H1 (cell line): Measurements from ENCODE around the gene TRIM23. TPM values are rescaled to one million over a fixed set of nuclear protein-coding genes. Genes with fewer than 3 reads are reported as not detected.

Experiments
- CTCF ChIA-PET: fragments of 300-600 bp; sonication (Branson Sonifier 250); formaldehyde crosslinking; loops from one replicate; lab custom pipeline; 2021; ENCODE audit not compliant: partially characterized antibody; lab: Charles Lee
- POLR2A ChIA-PET: fragments of 300-600 bp; sonication (Branson Sonifier 250); formaldehyde crosslinking; loops from one replicate; lab custom pipeline; 2021; ENCODE audit warnings: inconsistent platforms; ENCODE audit not compliant: partially characterized antibody; lab: Charles Lee
- DNase-seq, 2 experiments: peaks; one replicate each; pipeline versions ENCODE4 v3.0.0 to v3.0.0-alpha.2; 2010 to 2022; ENCODE audit warnings: low spot score in 2 of 2, low read depth in 1 of 2, mixed read lengths in 1 of 2
- FAIRE-seq: peaks from 2 replicates; lab custom pipeline; 2011; peaks lifted over from hg19 to GRCh38; lab: Jason Lieb, UNC
- H2AFZ ChIP-seq: 2 replicates; pipeline ENCODE4 v1.8.1; 2012; ENCODE audit warnings: low read length, inconsistent platforms
- H2AK5ac ChIP-seq: 2 replicates; pipeline ENCODE4 v1.6.1; 2013; ENCODE audit warnings: low read depth, low read length
- H2BK120ac ChIP-seq: replicated peaks from 2 replicates; pipeline ENCODE3; 2013; ENCODE audit warnings: low read depth, low read length, inconsistent platforms
- H2BK12ac ChIP-seq: 2 replicates; pipeline ENCODE4 v1.6.1; 2013; ENCODE audit warnings: low read depth, low read length
- H2BK15ac ChIP-seq: 2 replicates; pipeline ENCODE4 v1.6.1; 2013; ENCODE audit warnings: low read length
- H2BK20ac ChIP-seq: 2 replicates; pipeline ENCODE4 v1.6.1; 2013; ENCODE audit warnings: low read length
- H2BK5ac ChIP-seq: 2 replicates; pipeline ENCODE4 v1.6.1; 2013; ENCODE audit warnings: low read depth, low read length
- H3K14ac ChIP-seq: 2 replicates; pipeline ENCODE4 v1.6.1; 2013; ENCODE audit warnings: inconsistent platforms; ENCODE audit not compliant: insufficient read length
- H3K18ac ChIP-seq: 2 replicates; pipeline ENCODE4 v1.6.1; 2013; ENCODE audit warnings: low read length; ENCODE audit errors: extremely low read depth
- H3K23ac ChIP-seq: 2 replicates; pipeline ENCODE4 v1.6.1; 2013; ENCODE audit warnings: inconsistent platforms; ENCODE audit not compliant: insufficient read length
- H3K23me2 ChIP-seq: 2 replicates; pipeline ENCODE4 v1.6.1; 2013; ENCODE audit warnings: low read depth, low read length
- H3K27ac ChIP-seq: 2 replicates; pipeline ENCODE4 v1.6.1; 2011; ENCODE audit warnings: low read depth, low read length, inconsistent platforms
- H3K27me3 ChIP-seq, 4 experiments: replicated peaks in 1 of 4; 1 replicate in 1 of 4; 2 replicates in 3 of 4; pipeline versions ENCODE4 v1.6.1 to v1.8.1; 2011 to 2013; ENCODE audit warnings: low read length in 3 of 4, mild to moderate bottlenecking in 3 of 4, inconsistent platforms in 2 of 4, mixed read lengths in 2 of 4, moderate library complexity in 1 of 4; ENCODE audit not compliant: control insufficient read depth in 3 of 4, insufficient read depth in 3 of 4; ENCODE audit errors: extremely low read depth in 1 of 4
- H3K36me3 ChIP-seq, 4 experiments: 2 replicates each; pipeline versions ENCODE4 v1.6.1 to v1.8.1; 2011 to 2013; ENCODE audit warnings: mild to moderate bottlenecking in 4 of 4, low read length in 3 of 4, moderate library complexity in 2 of 4, control low read depth in 1 of 4, inconsistent platforms in 1 of 4; ENCODE audit not compliant: insufficient read depth in 4 of 4, control insufficient read depth in 2 of 4
- H3K4ac ChIP-seq: replicated peaks from 2 replicates; pipeline ENCODE3; 2013; ENCODE audit warnings: low read length, low read depth, mixed read lengths, inconsistent platforms; ENCODE audit not compliant: insufficient read length
- H3K4me1 ChIP-seq, 4 experiments: replicated peaks in 1 of 4; 1 replicate in 1 of 4; 2 replicates in 3 of 4; pipeline versions ENCODE4 v1.6.1 to v1.8.1; 2011 to 2013; ENCODE audit warnings: low read length in 3 of 4, inconsistent platforms in 2 of 4, mixed read lengths in 1 of 4; ENCODE audit not compliant: insufficient read depth in 4 of 4, control insufficient read depth in 3 of 4
- H3K4me2 ChIP-seq, 2 experiments: 2 replicates each; pipeline versions ENCODE4 v1.6.1 to v1.8.1; 2011 to 2013; ENCODE audit warnings: low read depth in 2 of 2, low read length in 2 of 2, control low read depth in 1 of 2, inconsistent platforms in 1 of 2, mild to moderate bottlenecking in 1 of 2; ENCODE audit not compliant: insufficient read depth in 1 of 2
- H3K4me3 ChIP-seq, 4 experiments: fragments of 200-600, 300-600 bp in 1 of 4; sonication (generic), shearing (Covaris generic), sonication (Bioruptor Twin) in 1 of 4; 2 replicates each; pipeline versions ENCODE4 v1.5.1 to v1.8.1; 2011 to 2016; ENCODE audit warnings: low read length in 4 of 4, low read depth in 3 of 4, control low read depth in 2 of 4, inconsistent platforms in 2 of 4, mild to moderate bottlenecking in 2 of 4, mixed read lengths in 1 of 4, moderate library complexity in 1 of 4; ENCODE audit not compliant: insufficient read depth in 2 of 4; ENCODE audit errors: extremely low read depth in 1 of 4
- H3K56ac ChIP-seq: replicated peaks from 2 replicates; pipeline ENCODE3; 2013; ENCODE audit warnings: low read depth, mild to moderate bottlenecking, mixed read lengths, low read length, inconsistent platforms; ENCODE audit not compliant: insufficient read length
- H3K79me1 ChIP-seq: 2 replicates; pipeline ENCODE4 v1.6.1; 2013; ENCODE audit warnings: low read depth, low read length, control low read depth
- H3K79me2 ChIP-seq, 2 experiments: 2 replicates each; pipeline versions ENCODE4 v1.6.1 to v1.8.1; 2012 to 2013; ENCODE audit warnings: low read length in 2 of 2, mild to moderate bottlenecking in 2 of 2, inconsistent platforms in 1 of 2; ENCODE audit not compliant: insufficient read depth in 2 of 2, control insufficient read depth in 1 of 2
- H3K9ac ChIP-seq, 4 experiments: replicated peaks in 1 of 4; 1 replicate in 1 of 4; 2 replicates in 3 of 4; pipeline versions ENCODE4 v1.6.1 to v1.8.1; 2011 to 2013; ENCODE audit warnings: low read depth in 3 of 4, low read length in 3 of 4, control low read depth in 2 of 4, mild to moderate bottlenecking in 2 of 4, moderate library complexity in 2 of 4, inconsistent platforms in 1 of 4; ENCODE audit errors: extremely low read depth in 1 of 4
- H3K9me3 ChIP-seq, 2 experiments: 2 replicates each; pipeline versions ENCODE4 v1.6.1 to v1.8.1; 2012 to 2013; ENCODE audit warnings: mild to moderate bottlenecking in 2 of 2, moderate library complexity in 2 of 2, control low read depth in 1 of 2, inconsistent platforms in 1 of 2, low read depth in 1 of 2, low read length in 1 of 2, mixed read lengths in 1 of 2; ENCODE audit not compliant: insufficient read depth in 2 of 2
- H4K20me1 ChIP-seq, 2 experiments: replicated peaks in 1 of 2; 2 replicates each; pipeline versions ENCODE3 to v1.8.1; 2011 to 2013; ENCODE audit warnings: inconsistent platforms in 2 of 2, low read length in 2 of 2, mild to moderate bottlenecking in 1 of 2; ENCODE audit not compliant: insufficient read depth in 2 of 2, control insufficient read depth in 1 of 2
- H4K5ac ChIP-seq: 2 replicates; pipeline ENCODE4 v1.6.1; 2013; ENCODE audit warnings: low read length, low read depth, mixed read lengths, inconsistent platforms; ENCODE audit not compliant: insufficient read length
- H4K8ac ChIP-seq: 2 replicates; pipeline ENCODE4 v1.8.0; 2013; ENCODE audit warnings: mild to moderate bottlenecking, moderate library complexity, low read length, inconsistent platforms; ENCODE audit not compliant: insufficient read depth; ENCODE audit errors: extremely low read depth
- H4K91ac ChIP-seq: replicated peaks from 2 replicates; pipeline ENCODE3; 2013; ENCODE audit warnings: low read length, mixed read lengths, inconsistent platforms; ENCODE audit not compliant: insufficient read length
- BACH1 ChIP-seq: IDR thresholded peaks from 2 replicates; pipeline ENCODE4 v1.6.1; 2012; ENCODE audit warnings: low read length, improper control_type of control experiment
- BRCA1 ChIP-seq: IDR thresholded peaks from 2 replicates; pipeline ENCODE4 v1.6.1; 2012; ENCODE audit warnings: low read depth, low read length, improper control_type of control experiment
- CTCF ChIP-seq, 3 experiments: IDR thresholded peaks; 1 replicate in 2 of 3; 2 replicates in 1 of 3; pipeline versions ENCODE4 v1.5.1 to v1.6.1; 2011; ENCODE audit warnings: low read length in 3 of 3, mild to moderate bottlenecking in 3 of 3, inconsistent platforms in 2 of 3, low read depth in 1 of 3, moderate library complexity in 1 of 3; ENCODE audit not compliant: insufficient read depth in 1 of 3; ENCODE audit errors: control extremely low read depth in 1 of 3
- RAD21 ChIP-seq, 2 experiments: IDR thresholded peaks in 1 of 2; conservative IDR thresholded peaks in 1 of 2; 2 replicates each; pipeline ENCODE4 v1.6.1; 2011; ENCODE audit warnings: low read depth in 2 of 2, low read length in 2 of 2, improper control_type of control experiment in 1 of 2, inconsistent platforms in 1 of 2, mild to moderate bottlenecking in 1 of 2, moderate library complexity in 1 of 2
- SIN3A ChIP-seq, 2 experiments: IDR thresholded peaks in 1 of 2; conservative IDR thresholded peaks in 1 of 2; 2 replicates each; pipeline ENCODE4 v1.6.1; 2011 to 2012; ENCODE audit warnings: low read length in 2 of 2, improper control_type of control experiment in 1 of 2, low read depth in 1 of 2, mild to moderate bottlenecking in 1 of 2
- TEAD4 ChIP-seq: IDR thresholded peaks from 2 replicates; pipeline ENCODE4 v1.6.1; 2012; ENCODE audit warnings: low read depth, low read length, inconsistent platforms, mixed read lengths
- WGBS, 2 experiments: shearing (Covaris generic) in 1 of 2; methylation state at CpG; one replicate each; pipeline versions ENCODE4 v1.1.6 to v1.1.7; 2013 to 2015; ENCODE audit warnings: low lambda C conversion rate in 2 of 2, mixed read lengths in 2 of 2, inconsistent platforms in 1 of 2, low coverage in 1 of 2, missing lambda C conversion rate in 1 of 2; ENCODE audit not compliant: insufficient replicate concordance in 2 of 2, insufficient coverage in 1 of 2, insufficient read length in 1 of 2; ENCODE audit errors: extremely low coverage in 1 of 2, missing lambda C conversion rate in 1 of 2; 5-methylcytosine and 5-hydroxymethylcytosine counted together
- polyA plus RNA-seq, 7 experiments: library from polyadenylated mRNA; depleted of rRNA in 3 of 7; stranded (reverse) in 5 of 7; unstranded in 2 of 7; fragments of >200 nt in 5 of 7; fragments of 200-250 nt in 2 of 7; gene quantifications; 1 replicate in 5 of 7; 2 replicates in 1 of 7; 4 replicates in 1 of 7; pipeline versions ENCODE4 v1.2.1 to v1.2.3, GENCODE V29; 2011 to 2013; ENCODE audit warnings: missing spikeins in 2 of 7, mixed read lengths in 2 of 7
- total RNA-seq: library from RNA; stranded (reverse); fragmentation: NEBNext Ultra II Directional; extraction: Animal tissue kit (Norgen Biotek cat#: 25700); gene quantifications from 2 replicates; pipeline ENCODE4 v1.2.1, GENCODE V29; 2021

The TRIM23 gene
- total and polyA plus RNA-seq, 2 of the 8 experiments (the other 6 are each of a cell fraction or from before 2014, with no cell fraction given): 2.5 to 11.7 TPM

GRCh38 chr5:65663804-65664521 lies 39.8 kb upstream of the TRIM23 start:
- peak in 1 of 2 experiments; percentile 3 for DNase-seq

More at GRCh38 chr5:65663804-65664521, 39.8 kb upstream of the TRIM23 start:
- H3K4me1 ChIP-seq: no peaks in the 10 kb centered on the region
- POLR2A ChIA-PET: interaction anchor here (1.3 kb wide), 1 partner anchor 15 kb away, joined by 3 read pairs; no protein-coding TSS in a partner anchor
- H3K9me3 ChIP-seq: no peaks in the 10 kb centered on the region
- no peak overlapping the region for H2AFZ ChIP-seq
- CTCF ChIA-PET: interaction anchor here (0.6 to 5.2 kb wide), 14 partner anchors 8 to 541 kb away, joined by 3 to 43 read pairs (median 4); no protein-coding TSS in a partner anchor
- H3K79me1 ChIP-seq: no peaks in the 10 kb centered on the region
- peaks cover 0 to 2% of the 10 kb centered on the region in 2 experiments for H4K20me1 ChIP-seq
- H3K4me3 ChIP-seq: no peak overlapping the region
- no peak overlapping the region for H3K14ac ChIP-seq
- H3K23ac ChIP-seq: no peak overlapping the region
- peak; percentile 23 to 25; a peak in 1 of 4 replicates for TF ChIP-seq RAD21 (IDR thresholded peaks at IDR 0.05 in 1 of 2, conservative IDR thresholded peaks at IDR 0.05 in 1 of 2; ENCODE audit: low read depth in 2 of 2, low read length in 2 of 2)
- TF ChIP-seq TEAD4: peak; percentile 91
- TF ChIP-seq SIN3A (conservative IDR thresholded peaks at IDR 0.05 in 1 of 2, IDR thresholded peaks at IDR 0.05 in 1 of 2; ENCODE audit: low read depth in 1 of 2, low read length in 2 of 2): no peak
- peak in 2 of 3 experiments; percentile 21 to 46; a peak in 2 of 4 replicates for TF ChIP-seq CTCF (IDR thresholded peaks at IDR 0.05; ENCODE audit: control extremely low read depth in 1 of 3, insufficient read depth in 1 of 3, low read depth in 1 of 3, low read length in 3 of 3)
- TF ChIP-seq BACH1: no peak
- TF ChIP-seq BRCA1: no peak
- TF ChIP-seq, all 59 proteins: peak for 3
- Histone ChIP-seq H2BK120ac (no peak overlapping the region), H2BK20ac (no peak overlapping the region), H3K27me3 (no peaks in the 10 kb centered on the region), H2BK15ac (no peak overlapping the region), H3K56ac (no peak overlapping the region), H4K8ac (no peak overlapping the region), H3K4ac (no peak overlapping the region), H2BK12ac (no peak overlapping the region), H3K23me2 (no peaks in the 10 kb centered on the region), H3K9ac (no peak overlapping the region), H2AK5ac (no peak overlapping the region), H4K5ac (no peak overlapping the region), H3K18ac (no peak overlapping the region), H3K79me2 (no peaks in the 10 kb centered on the region), H4K91ac (no peak overlapping the region), H3K4me2 (no peak overlapping the region), H2BK5ac (no peak overlapping the region), H3K27ac (no peak overlapping the region), H3K36me3 (peaks cover 0 to 4% (median 2%) of the 10 kb centered on the region in 4 experiments; a peak in 3 of 8 replicates)
- 89% methylated on average over 1 of the region's 1 CpG; no CpG with 5 or more reads in 1 of the 2 experiments for WGBS, 2 experiments
- FAIRE-seq: peak; percentile 88
